ENCODE measurements around the gene SLC39A8. TPM values are rescaled to one million over a fixed set of nuclear protein-coding genes. Genes with fewer than 3 reads are reported as not detected.
"Not testable (repeated sequence)": the region's sequence is repeated elsewhere in the genome, so short reads cannot be mapped to it uniquely, and the experiment has no call there.

The SLC39A8 gene
- total RNA-seq, 1 experiment from 2014 or later: 35.9 TPM

GRCh38 chr4:102362922-102363432, 17.7 kb upstream of the SLC39A8 start:
- Mint-ChIP-seq H3K4me1 (no peaks in the 10 kb centered on the region), H3K27ac (no peak overlapping the region), H3K4me3 (no peak overlapping the region), H3K9me3 (peaks cover 14% of the 10 kb centered on the region), H3K27me3 (ENCODE audit: low read depth) (no peaks in the 10 kb centered on the region), H3K36me3 (no peaks in the 10 kb centered on the region)
- DNase-seq (ENCODE audit: low spot score) (no peak), ATAC-seq (no peak)
- ChIA-PET POLR2A (no interaction called here), CTCF (no interaction called here)
- TF ChIP-seq, protein P1, sequence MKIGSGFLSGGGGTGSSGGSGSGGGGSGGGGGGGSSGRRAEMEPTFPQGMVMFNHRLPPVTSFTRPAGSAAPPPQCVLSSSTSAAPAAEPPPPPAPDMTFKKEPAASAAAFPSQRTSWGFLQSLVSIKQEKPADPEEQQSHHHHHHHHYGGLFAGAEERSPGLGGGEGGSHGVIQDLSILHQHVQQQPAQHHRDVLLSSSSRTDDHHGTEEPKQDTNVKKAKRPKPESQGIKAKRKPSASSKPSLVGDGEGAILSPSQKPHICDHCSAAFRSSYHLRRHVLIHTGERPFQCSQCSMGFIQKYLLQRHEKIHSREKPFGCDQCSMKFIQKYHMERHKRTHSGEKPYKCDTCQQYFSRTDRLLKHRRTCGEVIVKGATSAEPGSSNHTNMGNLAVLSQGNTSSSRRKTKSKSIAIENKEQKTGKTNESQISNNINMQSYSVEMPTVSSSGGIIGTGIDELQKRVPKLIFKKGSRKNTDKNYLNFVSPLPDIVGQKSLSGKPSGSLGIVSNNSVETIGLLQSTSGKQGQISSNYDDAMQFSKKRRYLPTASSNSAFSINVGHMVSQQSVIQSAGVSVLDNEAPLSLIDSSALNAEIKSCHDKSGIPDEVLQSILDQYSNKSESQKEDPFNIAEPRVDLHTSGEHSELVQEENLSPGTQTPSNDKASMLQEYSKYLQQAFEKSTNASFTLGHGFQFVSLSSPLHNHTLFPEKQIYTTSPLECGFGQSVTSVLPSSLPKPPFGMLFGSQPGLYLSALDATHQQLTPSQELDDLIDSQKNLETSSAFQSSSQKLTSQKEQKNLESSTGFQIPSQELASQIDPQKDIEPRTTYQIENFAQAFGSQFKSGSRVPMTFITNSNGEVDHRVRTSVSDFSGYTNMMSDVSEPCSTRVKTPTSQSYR (CRISPR knock-in tag; IDR thresholded peaks at IDR 0.05): no peak
- TF ChIP-seq ZNF138 (CRISPR knock-in tag; conservative IDR thresholded peaks at IDR 0.05) (no peak), E2F5 (CRISPR knock-in tag; IDR thresholded peaks at IDR 0.05) (no peak), E2F1 (CRISPR knock-in tag; IDR thresholded peaks at IDR 0.05) (no peak), TCF7 (CRISPR knock-in tag; IDR thresholded peaks at IDR 0.05; ENCODE audit: low read depth) (no peak), ATF2 (CRISPR knock-in tag; IDR thresholded peaks at IDR 0.05; ENCODE audit: borderline replicate concordance, low read depth) (no peak)
- TF ChIP-seq, protein P2, sequence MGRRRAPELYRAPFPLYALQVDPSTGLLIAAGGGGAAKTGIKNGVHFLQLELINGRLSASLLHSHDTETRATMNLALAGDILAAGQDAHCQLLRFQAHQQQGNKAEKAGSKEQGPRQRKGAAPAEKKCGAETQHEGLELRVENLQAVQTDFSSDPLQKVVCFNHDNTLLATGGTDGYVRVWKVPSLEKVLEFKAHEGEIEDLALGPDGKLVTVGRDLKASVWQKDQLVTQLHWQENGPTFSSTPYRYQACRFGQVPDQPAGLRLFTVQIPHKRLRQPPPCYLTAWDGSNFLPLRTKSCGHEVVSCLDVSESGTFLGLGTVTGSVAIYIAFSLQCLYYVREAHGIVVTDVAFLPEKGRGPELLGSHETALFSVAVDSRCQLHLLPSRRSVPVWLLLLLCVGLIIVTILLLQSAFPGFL (CRISPR knock-in tag; IDR thresholded peaks at IDR 0.05; ENCODE audit: borderline replicate concordance): no peak
- TF ChIP-seq, protein P3, sequence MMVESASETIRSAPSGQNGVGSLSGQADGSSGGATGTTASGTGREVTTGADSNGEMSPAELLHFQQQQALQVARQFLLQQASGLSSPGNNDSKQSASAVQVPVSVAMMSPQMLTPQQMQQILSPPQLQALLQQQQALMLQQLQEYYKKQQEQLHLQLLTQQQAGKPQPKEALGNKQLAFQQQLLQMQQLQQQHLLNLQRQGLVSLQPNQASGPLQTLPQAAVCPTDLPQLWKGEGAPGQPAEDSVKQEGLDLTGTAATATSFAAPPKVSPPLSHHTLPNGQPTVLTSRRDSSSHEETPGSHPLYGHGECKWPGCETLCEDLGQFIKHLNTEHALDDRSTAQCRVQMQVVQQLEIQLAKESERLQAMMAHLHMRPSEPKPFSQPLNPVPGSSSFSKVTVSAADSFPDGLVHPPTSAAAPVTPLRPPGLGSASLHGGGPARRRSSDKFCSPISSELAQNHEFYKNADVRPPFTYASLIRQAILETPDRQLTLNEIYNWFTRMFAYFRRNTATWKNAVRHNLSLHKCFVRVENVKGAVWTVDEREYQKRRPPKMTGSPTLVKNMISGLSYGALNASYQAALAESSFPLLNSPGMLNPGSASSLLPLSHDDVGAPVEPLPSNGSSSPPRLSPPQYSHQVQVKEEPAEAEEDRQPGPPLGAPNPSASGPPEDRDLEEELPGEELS (CRISPR knock-in tag; IDR thresholded peaks at IDR 0.05): no peak

DNA sequence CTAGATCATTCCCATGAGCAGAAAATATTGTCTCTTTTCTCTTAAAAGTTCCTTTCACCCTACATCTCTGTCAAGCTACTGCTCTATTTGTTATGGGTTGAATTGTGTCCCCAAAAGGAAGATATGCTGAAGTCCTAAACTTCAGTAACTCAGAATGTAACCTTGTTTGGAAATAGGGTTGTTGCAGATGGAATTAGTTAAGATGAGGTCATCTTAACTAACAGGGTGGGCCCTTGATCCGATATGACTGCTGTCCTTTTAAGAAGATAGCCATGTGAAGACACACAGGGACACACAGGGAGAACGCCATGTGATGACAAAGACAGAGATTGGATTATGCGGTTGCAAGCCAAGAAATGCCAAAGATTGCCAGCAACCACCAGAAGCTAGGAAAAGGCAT, 12.8 kb upstream of the SLC39A8 start:
- Mint-ChIP-seq H3K36me3 (no peaks in the 10 kb centered on the region), H3K9me3 (no peaks in the 10 kb centered on the region), H3K4me1 (peaks cover 4% of the 10 kb centered on the region), H3K27me3 (ENCODE audit: low read depth) (no peaks in the 10 kb centered on the region), H3K27ac (no peak overlapping the region), H3K4me3 (no peak overlapping the region)
- CTCF ChIA-PET: no interaction called here
- POLR2A ChIA-PET: interaction anchor here (0.6 kb wide), 1 partner anchor 388 kb away, joined by 3 read pairs; no protein-coding TSS in a partner anchor
- DNase-seq (ENCODE audit: low spot score) (no peak), ATAC-seq (no peak)
- TF ChIP-seq HMGA2 (CRISPR knock-in tag; IDR thresholded peaks at IDR 0.05) (no peak), TEAD4 (CRISPR knock-in tag; IDR thresholded peaks at IDR 0.05) (no peak), ZNF232 (CRISPR knock-in tag; IDR thresholded peaks at IDR 0.05) (no peak), PRRX2 (CRISPR knock-in tag; IDR thresholded peaks at IDR 0.05) (no peak), ZBTB43 (CRISPR knock-in tag; IDR thresholded peaks at IDR 0.05) (no peak), ZNF219 (CRISPR knock-in tag; IDR thresholded peaks at IDR 0.05; ENCODE audit: borderline replicate concordance) (no peak), ZNF396 (CRISPR knock-in tag; IDR thresholded peaks at IDR 0.05; ENCODE audit: borderline replicate concordance) (no peak), MXD4 (CRISPR knock-in tag; IDR thresholded peaks at IDR 0.05; ENCODE audit: borderline replicate concordance) (no peak)
- TF ChIP-seq, protein P4, sequence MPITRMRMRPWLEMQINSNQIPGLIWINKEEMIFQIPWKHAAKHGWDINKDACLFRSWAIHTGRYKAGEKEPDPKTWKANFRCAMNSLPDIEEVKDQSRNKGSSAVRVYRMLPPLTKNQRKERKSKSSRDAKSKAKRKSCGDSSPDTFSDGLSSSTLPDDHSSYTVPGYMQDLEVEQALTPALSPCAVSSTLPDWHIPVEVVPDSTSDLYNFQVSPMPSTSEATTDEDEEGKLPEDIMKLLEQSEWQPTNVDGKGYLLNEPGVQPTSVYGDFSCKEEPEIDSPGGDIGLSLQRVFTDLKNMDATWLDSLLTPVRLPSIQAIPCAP (CRISPR knock-in tag; IDR thresholded peaks at IDR 0.05): no peak
- TF ChIP-seq, protein P5, sequence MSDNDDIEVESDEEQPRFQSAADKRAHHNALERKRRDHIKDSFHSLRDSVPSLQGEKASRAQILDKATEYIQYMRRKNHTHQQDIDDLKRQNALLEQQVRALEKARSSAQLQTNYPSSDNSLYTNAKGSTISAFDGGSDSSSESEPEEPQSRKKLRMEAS (CRISPR knock-in tag; IDR thresholded peaks at IDR 0.05): no peak

- H3K27ac Mint-ChIP-seq; DNase-seq (ENCODE audit: low spot score); H3K27me3 Mint-ChIP-seq (ENCODE audit: low read depth); POLR2A ChIA-PET; H3K9me3 Mint-ChIP-seq; H3K4me1 Mint-ChIP-seq; CTCF ChIA-PET; H3K36me3 Mint-ChIP-seq; H3K4me3 Mint-ChIP-seq; ATAC-seq: not testable (repeated sequence)
These were observed 12.4 kb upstream of the SLC39A8 start for GRCh38 chr4:102357637-102358036.
